Mesenteric fat pad (tissue), 1 donor: ENCODE data around the gene OR1S1. TPM values are rescaled to one million over a fixed set of nuclear protein-coding genes. Genes with fewer than 3 reads are reported as not detected.
"Not testable (repeated sequence)": the region's sequence is repeated elsewhere in the genome, so short reads cannot be mapped to it uniquely, and the experiment has no call there.

Source experiments
- DNase-seq: peaks from one replicate; pipeline ENCODE4 v3.0.0-alpha.2; 2020; ENCODE audit warnings: low spot score
- long read RNA-seq: library from polyadenylated mRNA; unstranded; transcript quantifications from one replicate; pipeline ENCODE4 v2.0.0, GENCODE V29; 2020
- total RNA-seq: library from RNA; stranded (reverse); fragmentation: NEBNext Ultra II Directional; extraction: Animal tissue kit (Norgen Biotek cat#: 25700); gene quantifications from one replicate; pipeline ENCODE4 v1.2.1, GENCODE V29; 2021
- donor health status: DM: yes; HTN: yes; CAD: no.

The OR1S1 gene
- total RNA-seq: not detected
- long read RNA-seq: 0 reads

DNA sequence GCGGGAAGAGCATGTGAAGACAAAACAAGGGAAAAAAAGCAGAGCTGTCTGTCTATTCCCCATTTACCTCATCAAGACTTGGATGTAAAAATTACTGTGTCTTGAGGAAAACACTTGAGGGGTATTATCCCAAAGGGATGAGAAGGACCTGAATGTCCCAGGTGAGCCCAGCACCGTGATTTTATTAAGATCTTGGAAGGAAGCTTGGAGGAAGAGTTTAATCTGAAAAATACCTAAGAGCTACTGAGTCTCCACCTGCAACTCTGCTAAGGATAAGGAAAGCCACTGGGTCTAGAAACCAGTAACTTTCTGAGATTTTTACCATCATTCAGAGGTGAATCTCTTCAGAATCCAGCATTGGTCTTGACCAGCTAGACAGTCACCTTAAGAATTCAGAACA is at the start of gene OR1S1:
OR1S1 (plus strand) TSS at position 301 of the 400 bp plus-strand sequence.
- DNase-seq: not testable (repeated sequence)

DNA sequence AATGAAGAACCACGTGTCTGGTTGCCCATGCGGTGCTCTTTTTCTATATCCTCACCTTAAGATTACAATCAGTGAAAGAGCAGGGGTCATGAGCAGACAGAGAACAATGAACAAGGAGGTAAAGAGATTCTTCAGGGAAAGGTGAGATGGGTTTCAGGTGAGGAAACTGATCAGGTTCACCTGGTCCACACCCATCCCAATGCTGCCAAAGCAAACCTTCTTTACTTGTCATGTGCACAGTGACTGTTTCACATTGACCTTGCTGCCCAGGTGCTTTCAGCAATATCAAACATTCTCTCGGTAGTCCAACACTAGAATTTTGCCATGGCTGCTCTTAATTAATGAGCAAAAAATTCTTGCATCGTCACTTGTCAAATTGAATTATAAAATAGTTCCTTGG is 48.1 kb upstream of the OR1S1 start:
- DNase-seq: no peak

DNA sequence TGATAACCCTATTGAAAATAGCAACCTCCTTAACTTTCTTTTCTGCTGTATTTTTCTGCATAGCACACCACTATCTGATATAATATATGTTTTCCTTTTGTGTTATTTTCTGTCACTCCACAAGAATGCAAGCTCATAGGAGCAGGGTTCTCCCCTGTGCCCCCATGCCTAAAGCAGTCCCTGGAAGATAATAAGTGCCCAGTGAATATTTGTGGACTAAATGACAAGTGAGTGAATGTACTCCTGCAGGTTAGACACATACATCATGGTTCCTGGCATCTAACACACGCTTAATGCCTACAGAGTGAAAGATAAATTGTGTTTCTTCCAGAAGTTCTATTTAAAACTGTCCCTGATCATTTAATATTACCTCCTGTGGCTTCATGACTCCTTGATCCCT is 47.5 kb upstream of the OR1S1 start:
- no peak for DNase-seq

DNA sequence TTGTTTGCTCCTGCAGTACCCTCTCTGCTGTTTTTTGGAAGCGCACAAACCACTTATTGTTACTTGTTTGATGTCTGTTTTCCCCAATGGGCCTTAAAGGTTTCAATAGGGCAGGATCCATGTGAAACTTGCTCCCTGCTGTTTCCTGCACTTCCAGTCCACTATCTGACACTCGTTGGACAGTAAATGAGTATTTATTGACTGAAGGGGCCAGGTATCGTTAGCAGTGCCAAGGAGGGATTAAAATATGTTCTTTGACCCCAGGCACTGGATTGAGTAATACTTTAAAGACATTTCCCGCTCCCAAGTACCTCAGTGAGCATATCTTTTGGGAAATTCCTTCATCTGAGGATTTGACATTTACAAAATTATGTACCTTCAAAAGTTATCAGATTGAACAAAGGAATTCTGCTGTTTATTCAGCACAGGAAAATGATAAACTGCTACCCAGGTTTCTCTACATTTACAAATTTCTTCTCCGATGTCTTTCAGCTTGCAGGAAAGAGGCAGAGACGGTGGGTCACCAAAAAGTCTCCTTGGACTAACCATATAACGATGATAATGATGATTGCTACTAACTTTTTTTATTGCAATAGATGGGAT is 46.9 kb upstream of the OR1S1 start:
- DNase-seq: no peak

DNA sequence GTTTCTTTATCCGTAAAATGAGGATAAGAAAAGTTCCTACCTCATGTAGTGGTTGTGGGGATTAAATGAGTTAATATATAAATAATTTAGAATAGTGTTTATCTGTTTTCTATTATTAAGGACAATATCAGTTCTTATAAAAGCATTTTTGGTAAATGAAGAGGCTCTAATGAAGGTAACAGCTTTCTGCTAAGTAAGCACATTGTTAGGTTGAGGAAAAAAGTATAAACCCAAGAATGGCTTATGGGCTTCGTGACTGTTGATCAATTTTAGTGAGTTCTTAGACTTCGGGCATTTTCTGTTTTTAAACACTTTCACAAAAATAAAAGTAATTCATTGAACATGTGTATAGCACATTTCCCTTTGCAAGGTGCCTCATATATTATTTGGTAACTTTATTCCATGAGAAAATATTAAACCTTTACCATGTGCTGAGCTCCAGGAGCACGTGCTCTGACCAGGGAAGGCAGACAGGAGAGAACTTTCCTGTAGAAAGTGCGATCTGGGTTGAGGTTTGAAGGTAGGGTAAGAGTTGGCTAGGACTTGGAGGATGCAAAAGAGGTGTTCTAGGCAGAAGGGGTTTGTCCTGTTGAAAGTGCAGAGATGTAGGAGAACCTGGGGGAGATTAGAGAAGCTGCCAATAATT is 35.0 kb upstream of the OR1S1 start:
- no peak for DNase-seq

DNA sequence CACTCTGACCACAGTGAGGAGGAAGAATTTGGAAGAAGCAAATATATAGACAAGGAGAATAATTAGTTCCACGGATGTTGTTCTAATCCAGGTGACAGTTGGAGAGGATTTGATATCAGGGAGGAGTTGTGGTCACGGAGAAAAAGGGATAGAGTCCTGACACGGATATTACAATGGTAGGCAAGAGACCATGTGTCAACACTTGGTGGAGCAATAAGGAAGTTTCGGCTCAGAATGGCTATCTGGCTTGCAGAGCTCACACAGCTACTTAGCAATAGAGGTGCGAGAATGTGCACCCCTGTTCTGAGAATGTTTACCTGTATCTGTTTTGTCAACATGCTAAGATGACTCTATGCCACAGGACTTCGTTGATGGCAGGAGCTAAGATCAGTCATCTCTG is 34.1 kb upstream of the OR1S1 start:
- DNase-seq: no peak

DNA sequence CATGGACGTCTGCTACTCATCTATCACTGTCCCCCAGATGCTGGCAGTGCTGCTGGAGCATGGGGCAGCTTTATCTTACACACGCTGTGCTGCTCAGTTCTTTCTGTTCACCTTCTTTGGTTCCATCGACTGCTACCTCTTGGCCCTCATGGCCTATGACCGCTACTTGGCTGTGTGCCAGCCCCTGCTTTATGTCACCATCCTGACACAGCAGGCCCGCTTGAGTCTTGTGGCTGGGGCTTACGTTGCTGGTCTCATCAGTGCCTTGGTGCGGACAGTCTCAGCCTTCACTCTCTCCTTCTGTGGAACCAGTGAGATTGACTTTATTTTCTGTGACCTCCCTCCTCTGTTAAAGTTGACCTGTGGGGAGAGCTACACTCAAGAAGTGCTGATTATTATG is 32.9 kb upstream of the OR1S1 start:
- no peak for DNase-seq

DNA sequence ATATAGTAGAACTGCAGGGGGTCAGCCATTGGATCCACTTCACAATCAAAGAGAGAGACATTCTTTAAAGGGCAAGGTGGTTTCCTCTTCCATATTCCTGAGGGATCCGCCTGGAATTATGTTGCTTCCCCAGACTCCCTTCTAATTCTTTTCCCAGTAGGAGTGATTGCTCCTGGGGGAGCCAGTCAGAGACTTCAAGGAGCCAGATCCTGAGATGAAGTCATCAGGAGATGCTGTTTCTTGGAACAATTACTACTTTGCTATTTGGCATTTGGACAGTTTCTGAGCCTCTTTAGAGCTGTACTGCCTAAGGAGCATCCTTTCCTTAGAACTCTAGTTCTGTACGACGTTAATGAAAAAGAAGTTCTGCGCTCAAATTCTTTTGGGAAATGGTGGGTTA is 25.6 kb upstream of the OR1S1 start:
- no peak for DNase-seq

DNA sequence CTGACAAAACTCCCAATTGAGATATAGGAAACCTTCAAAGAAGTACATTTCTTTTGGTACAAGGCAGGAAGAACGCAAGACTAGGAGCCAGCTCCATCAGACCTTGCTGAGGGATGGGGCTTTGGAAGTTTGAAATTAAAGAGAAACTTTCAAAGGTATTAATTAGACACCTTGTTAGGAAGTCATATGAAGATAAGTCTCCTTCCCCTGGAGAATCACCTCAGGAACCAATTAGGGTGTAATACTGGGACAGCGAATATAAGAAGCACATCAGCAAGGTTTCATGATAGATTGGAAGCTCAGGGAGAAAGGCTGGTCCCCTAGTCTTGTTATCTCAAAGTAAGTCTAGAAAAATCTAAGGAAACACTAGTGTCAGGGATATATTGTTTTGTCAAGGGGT is 23.8 kb upstream of the OR1S1 start, which contains the start of gene OR9Q2:
OR9Q2 (plus strand) TSS at position 301 of the 400 bp plus-strand sequence. CDS start 1,421 bp downstream, outside the sequence.
- no peak for DNase-seq

DNA sequence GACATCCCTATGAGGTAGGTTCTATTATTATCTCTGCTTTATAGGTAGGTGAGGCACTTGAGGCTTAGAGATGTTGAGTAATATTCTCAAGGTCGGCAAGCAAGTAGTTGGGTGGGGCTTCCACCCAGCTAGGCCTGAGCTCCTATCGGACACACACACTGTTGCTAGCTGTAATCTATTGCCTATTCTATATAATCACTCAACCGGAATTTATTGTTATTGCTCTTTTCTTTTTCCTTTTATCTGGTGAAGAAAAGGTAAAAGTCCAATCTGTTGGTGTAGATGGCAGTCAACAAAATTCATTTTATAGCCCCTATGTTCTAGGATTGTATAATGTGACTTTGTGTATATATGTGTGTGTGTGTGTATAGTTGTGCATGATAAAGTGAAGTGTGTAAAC is 20.3 kb upstream of the OR1S1 start:
- no peak for DNase-seq

DNA sequence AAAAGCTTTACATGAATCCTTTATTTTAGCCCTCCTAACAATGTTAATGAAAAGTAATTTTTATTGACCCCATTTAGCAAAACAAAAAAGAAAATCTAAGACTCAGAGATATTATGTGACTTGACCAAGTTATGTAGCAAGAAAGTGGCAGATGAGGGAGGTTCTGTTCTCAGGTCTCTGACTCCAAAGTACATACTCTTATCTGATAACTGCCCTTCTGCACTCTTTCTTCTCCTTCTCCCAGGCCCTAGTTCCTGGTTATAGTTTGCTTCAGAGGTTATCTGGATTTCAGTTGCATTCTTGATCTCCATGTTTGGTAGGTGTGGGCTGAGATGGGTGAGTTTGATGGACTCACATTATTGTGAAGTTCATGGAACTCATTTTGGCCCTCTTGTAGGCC is 19.1 kb upstream of the OR1S1 start:
- DNase-seq: no peak

DNA sequence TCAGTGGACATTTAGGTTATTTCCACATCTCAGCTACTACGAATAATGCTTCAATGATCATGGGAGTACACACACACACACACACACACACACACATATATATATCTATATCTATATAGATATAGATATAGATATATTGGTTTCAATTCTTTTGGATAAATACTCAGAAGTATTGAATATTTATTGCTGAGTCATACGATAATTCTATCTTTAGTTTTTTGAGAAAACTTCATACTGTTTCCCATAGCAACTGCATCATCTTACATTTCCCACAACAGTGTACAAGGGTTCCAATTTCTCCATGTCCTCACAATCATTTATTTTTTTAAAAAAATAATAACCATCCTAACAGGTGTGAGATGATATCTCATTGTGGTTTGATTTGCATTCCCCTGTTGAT is 16.6 kb upstream of the OR1S1 start:
- DNase-seq: no peak

DNA sequence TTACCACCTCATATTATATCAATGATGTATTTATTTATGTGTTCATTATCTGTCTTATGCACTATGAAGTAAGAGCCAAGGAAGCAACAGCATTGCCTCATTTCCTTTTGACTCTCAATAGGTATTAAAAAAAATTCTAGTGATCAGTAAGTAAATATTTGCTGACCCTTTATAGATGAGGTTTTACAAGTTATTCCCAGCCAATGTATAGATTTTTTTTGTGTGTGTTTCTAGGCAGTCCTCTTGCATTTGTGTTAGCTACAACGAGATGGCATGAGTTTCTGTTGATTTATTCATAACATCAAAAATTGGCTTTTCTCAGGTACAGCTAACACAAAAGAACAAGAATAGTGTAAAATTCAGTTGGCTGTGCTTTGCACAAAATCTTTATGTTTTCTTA is 13.2 kb upstream of the OR1S1 start:
- no peak for DNase-seq

DNA sequence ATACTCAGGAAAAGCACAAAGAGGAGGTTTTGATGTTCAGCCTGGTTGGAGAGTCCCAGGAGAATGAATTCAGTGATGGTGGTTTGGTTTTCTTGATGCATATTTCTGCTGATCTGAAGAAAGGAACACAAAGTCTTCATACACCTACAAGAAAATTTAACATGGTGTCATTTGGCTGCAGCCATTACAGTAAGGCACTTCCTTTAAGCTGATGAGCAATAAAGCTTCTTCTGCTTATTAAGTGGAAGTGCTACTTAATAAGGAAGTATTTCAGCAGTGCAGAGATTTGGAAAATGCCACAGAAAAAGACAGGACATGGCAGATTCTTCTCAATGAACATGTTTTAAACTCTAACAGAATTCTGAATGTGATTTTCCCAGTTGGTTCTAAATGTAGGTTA is 8.5 kb upstream of the OR1S1 start, which contains the start of gene OR1S2:
OR1S2 (minus strand) TSS at position 101 of the 400 bp plus-strand sequence; CDS start at position 101, 0 bp downstream.
- DNase-seq: no peak

DNA sequence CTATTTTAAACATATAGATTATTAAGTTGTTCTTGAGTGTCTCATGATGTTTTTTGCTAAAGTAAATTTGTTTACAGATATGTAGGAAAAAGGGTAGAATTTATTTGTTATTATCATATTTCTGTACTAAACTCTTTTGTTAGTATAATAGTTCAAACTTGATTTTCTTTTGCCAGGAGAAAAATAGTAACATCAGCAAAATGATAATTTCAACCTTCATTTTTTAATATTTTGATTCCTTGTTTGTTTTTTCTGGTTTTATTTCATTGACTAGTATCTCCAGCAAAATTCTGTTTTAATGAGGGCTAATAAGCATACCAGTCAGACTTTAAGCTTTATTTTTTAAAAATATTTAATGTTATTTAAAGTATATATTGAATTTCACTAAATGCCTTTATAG is 4.0 kb downstream of the OR1S1 start:
- no peak for DNase-seq

DNA sequence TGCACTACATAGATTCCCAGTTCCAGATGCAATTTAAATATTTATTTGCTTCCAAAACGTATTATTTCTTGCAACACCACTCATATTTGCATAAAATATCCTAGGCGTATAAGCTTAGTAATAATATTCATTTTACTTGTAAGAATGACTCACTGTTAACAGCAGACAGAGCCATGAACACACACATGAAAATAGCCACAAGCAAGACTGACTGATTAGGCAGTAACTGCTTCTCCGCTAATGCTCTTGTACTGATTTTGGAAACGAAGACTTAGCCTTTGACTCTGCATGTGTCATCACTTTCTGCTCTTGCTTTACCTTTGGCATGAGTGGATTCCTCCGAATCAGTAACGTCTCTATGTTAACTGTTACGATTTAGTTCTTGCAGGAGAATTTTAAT is 10.2 kb downstream of the OR1S1 start:
- no peak for DNase-seq

DNA sequence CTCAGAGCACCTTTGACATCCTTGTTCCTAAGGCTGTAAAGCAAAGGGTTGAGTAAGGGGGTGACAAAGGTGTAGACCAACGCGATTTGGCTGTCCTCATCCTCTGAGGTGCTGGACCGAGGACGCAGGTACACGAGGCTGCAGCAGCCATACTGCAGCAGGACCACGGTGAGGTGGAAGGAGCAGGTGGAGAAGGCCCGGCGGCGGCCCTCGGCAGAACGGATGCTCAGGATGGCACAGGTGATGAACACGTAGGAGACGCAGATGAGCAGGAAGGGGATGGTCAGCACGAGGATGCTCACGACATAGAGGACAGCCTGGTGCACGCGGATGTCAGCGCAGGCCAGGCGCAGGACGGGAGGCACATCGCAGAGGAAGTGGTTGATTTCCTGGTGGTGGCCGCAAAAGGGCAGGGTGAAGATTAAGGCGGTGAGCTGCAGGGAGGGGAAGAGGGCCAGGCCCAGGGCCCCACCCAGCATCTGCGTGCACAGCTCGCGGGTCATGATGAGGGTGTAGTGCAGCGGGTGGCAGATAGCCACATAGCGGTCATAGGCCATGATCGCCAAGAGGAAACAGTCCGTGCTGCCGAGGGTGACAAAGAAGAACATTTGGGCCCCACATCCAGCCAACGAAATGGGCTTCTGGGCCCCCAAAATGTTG is 15.6 kb downstream of the OR1S1 start:
- DNase-seq: no peak

DNA sequence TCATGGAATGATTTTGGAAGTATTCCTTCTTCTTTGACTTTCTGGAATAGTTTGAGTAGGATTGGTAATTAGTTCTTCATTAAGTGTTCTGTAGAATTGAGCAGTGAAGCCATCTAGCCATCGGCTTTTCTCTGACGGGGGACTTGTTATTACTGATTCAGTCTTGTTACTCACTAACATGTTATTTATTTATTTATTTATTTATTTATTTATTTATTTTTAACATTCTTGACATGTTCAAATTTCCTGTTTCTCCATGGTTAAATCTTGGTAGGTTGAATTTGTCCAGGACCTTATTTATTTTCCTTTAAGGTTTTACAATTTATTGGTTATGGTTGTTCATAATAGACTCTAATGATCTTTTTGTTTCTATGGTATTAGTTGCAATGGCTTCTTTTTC is 31.4 kb downstream of the OR1S1 start:
- no peak for DNase-seq

DNA sequence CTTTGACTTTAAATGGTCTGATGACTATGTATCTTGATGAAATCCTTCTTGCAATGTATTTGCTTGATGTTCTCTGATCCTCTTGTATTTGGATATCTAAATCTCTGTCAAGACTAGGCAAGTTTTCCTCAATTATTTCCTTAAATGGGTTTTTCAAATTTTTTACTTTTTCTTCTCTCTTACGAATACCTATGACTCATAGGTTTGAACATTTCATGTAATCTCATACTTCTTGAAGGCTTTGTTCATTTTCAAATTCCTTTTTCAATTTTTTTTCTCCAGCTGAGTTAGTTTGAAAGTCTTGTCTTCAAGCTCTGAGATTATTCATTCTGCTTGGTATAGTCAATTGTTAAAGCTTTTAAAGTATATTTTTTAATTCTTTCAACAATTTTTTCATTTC is 42.4 kb downstream of the OR1S1 start:
- no peak for DNase-seq

DNA sequence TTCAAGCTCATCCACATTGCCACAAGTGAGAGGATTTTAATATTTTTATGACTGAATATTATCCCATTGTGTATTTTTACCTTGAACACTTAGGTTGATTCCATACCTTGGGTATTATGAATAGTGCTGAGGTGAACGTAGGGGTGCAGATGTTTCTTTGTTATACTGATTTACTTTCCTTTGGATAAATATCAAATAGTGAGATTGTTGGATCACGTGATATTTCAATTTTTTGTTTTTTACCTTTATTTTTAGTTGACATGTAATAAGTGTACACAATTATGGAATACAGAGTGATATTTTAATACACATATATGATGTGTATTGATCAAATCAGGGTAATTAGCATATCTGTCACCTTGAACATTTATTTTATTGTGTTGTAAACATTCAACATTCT is 47.5 kb downstream of the OR1S1 start:
- no peak for DNase-seq
